ENCODE results near the gene PMAIP1. TPM values are rescaled to one million over a fixed set of nuclear protein-coding genes. Genes with fewer than 3 reads are reported as not detected.

The PMAIP1 gene
- total RNA-seq, 5 donors from 2014 or later (not counting 1 experiment from before 2014, with no cell fraction given), result 17.8 to 81.5 (median 20.4) TPM

DNA sequence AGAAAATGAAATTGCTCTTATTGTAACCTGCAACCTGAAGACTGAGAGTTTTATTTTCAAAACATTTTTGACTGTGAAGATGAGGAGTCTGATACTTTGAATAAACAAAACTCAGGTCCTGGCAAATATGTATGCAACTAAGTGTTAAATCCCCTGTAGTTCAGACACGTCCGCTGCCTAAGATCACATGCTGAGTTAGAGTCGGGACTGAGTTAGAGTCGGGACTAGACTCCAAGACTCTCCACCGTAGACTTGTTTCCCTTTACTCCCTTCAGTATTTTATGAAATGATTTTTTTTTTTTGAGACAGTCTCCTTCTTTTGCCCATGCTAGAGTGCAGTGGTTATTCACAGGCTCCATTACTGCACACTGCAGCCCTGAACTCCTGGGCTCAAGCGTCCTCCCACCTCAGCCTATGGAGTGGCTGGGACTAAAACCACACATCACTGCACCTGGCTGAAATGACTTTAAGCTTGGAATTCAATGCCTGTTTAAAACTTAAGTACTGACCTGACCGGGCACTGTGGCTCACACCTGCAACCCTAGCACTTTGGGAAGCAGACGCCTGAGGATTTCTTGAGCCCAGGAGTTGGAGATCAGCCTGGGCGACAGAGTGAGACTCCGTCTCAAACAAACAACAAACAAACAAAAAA lies 28.0 kb upstream of the PMAIP1 start:
- ATAC-seq (replicated peaks in 1 of 4) (no peak), DNase-seq (no peak)
- ChIA-PET CTCF (no interaction called here), POLR2A (no interaction called here)
- Mint-ChIP-seq H3K4me1 (peaks cover 0 to 5% (median 0%) of the 10 kb centered on the region in 3 donors), H3K27ac (no peak overlapping the region), H3K9me3 (no peaks in the 10 kb centered on the region), H3K27me3 (peaks cover 2 to 3% of the 10 kb centered on the region in 2 donors), H3K36me3 (no peaks in the 10 kb centered on the region), H3K4me3 (no peak overlapping the region)
- Histone ChIP-seq H3K27ac (ENCODE audit: low read length) (no peak overlapping the region), H3K36me3 (ENCODE audit: control insufficient read depth in 2 of 2, extremely low read depth in 1 of 2, insufficient read depth in 1 of 2, low read length in 1 of 2) (no peaks in the 10 kb centered on the region), H3K4me3 (ENCODE audit: control insufficient read depth in 1 of 2, extremely low read depth in 1 of 2, low read length in 1 of 2) (no peak overlapping the region), H3K9me3 (no peaks in the 10 kb centered on the region), H3K27me3 (replicated peaks in 1 of 2; ENCODE audit: control insufficient read depth in 2 of 2, extremely low read depth in 1 of 2, insufficient read depth in 2 of 2, low read length in 1 of 2) (no peaks in the 10 kb centered on the region), H3K4me1 (ENCODE audit: control insufficient read depth in 1 of 2, extremely low read depth in 1 of 2, insufficient read depth in 2 of 2, low read length in 2 of 2) (no peaks in the 10 kb centered on the region)
- 67% methylated on average over 2 of the region's 10 CpGs for WGBS (ENCODE audit: insufficient coverage)

DNA sequence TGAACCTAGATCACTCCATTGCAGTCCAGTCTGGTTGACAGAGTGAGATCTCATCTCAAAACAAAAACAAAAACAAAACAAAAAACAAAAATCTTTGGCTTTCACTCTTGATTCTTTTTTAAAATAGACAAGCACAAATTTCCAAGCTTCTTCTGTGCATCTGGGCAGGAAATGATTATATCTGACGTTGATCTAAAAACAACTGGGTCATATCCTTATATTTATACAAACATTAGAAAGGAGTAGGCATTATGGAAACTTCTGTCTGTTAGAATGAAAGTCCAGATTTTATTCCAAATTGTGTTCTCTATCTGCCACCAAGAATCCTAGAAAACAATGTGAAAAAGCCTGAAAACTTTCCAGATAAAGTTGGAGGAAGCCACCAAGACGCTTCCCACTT lies 26.2 kb upstream of the PMAIP1 start:
- H3K9me3 Mint-ChIP-seq, result no peaks in the 10 kb centered on the region
- H3K4me1 Mint-ChIP-seq, result peaks cover 0 to 7% (median 0%) of the 10 kb centered on the region in 3 donors
- DNase-seq, result no peak
- no peaks in the 10 kb centered on the region for H3K36me3 Mint-ChIP-seq
- no peak overlapping the region for H3K27ac ChIP-seq (ENCODE audit: low read length)
- H3K4me1 ChIP-seq (ENCODE audit: control insufficient read depth in 1 of 2, extremely low read depth in 1 of 2, insufficient read depth in 2 of 2, low read length in 2 of 2), result no peaks in the 10 kb centered on the region
- H3K36me3 ChIP-seq (ENCODE audit: control insufficient read depth in 2 of 2, extremely low read depth in 1 of 2, insufficient read depth in 1 of 2, low read length in 1 of 2), result no peaks in the 10 kb centered on the region
- no peaks in the 10 kb centered on the region for H3K9me3 ChIP-seq
- ChIA-PET POLR2A (no interaction called here), CTCF (interaction anchor here in 1 of 2 donors (0.5 kb wide), 1 partner anchor 43 kb away, joined by 4 read pairs; no protein-coding TSS in a partner anchor)
- H3K4me3 Mint-ChIP-seq, result no peak overlapping the region
- no peak overlapping the region for H3K27ac Mint-ChIP-seq
- no peak for ATAC-seq (replicated peaks in 1 of 4)
- no CpG with 5 or more reads among the region's 2 CpGs for WGBS (ENCODE audit: insufficient coverage)
- peaks cover 2 to 3% of the 10 kb centered on the region in 2 donors for H3K27me3 Mint-ChIP-seq
- no peak overlapping the region for H3K4me3 ChIP-seq (ENCODE audit: control insufficient read depth in 1 of 2, extremely low read depth in 1 of 2, low read length in 1 of 2)
- H3K27me3 ChIP-seq (replicated peaks in 1 of 2; ENCODE audit: control insufficient read depth in 2 of 2, extremely low read depth in 1 of 2, insufficient read depth in 2 of 2, low read length in 1 of 2), result no peaks in the 10 kb centered on the region

DNA sequence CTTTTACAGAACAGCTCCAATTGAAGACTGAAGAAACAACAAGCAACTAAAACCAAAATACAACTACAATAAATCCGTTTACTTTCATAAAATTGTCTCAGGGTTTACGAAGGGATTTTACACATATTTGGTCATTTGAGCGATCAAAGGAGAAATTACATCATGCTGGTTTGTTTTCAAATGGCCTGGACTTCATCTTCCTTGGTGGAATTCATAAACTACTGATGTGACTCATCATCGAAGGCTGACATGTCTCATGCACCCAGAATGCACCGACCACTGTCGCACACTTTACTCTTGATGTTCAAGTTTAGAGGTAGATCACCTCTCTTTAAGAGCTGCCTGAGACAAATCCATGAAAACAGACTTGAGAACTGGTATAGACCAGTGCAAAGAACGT lies 25.6 kb upstream of the PMAIP1 start:
- H3K36me3 Mint-ChIP-seq, result no peaks in the 10 kb centered on the region
- no peak overlapping the region for H3K4me3 ChIP-seq (ENCODE audit: control insufficient read depth in 1 of 2, extremely low read depth in 1 of 2, low read length in 1 of 2)
- H3K9me3 ChIP-seq, result no peaks in the 10 kb centered on the region
- H3K4me3 Mint-ChIP-seq, result no peak overlapping the region
- H3K4me1 ChIP-seq (ENCODE audit: control insufficient read depth in 1 of 2, extremely low read depth in 1 of 2, insufficient read depth in 2 of 2, low read length in 2 of 2), result no peaks in the 10 kb centered on the region
- peaks cover 2 to 3% of the 10 kb centered on the region in 2 donors for H3K27me3 Mint-ChIP-seq
- ATAC-seq (replicated peaks in 1 of 4) (no peak), DNase-seq (no peak)
- H3K27me3 ChIP-seq (replicated peaks in 1 of 2; ENCODE audit: control insufficient read depth in 2 of 2, extremely low read depth in 1 of 2, insufficient read depth in 2 of 2, low read length in 1 of 2), result no peaks in the 10 kb centered on the region
- no peak overlapping the region for H3K27ac Mint-ChIP-seq
- CTCF ChIA-PET, result interaction anchor here in 1 of 2 donors (1.4 kb wide), 1 partner anchor 26 kb away, joined by 3 read pairs; no protein-coding TSS in a partner anchor
- no peak overlapping the region for H3K27ac ChIP-seq (ENCODE audit: low read length)
- H3K9me3 Mint-ChIP-seq, result no peaks in the 10 kb centered on the region
- POLR2A ChIA-PET, result no interaction called here
- 84% methylated on average over 3 of the region's 7 CpGs for WGBS (ENCODE audit: insufficient coverage)
- peaks cover 0 to 7% (median 0%) of the 10 kb centered on the region in 3 donors for H3K4me1 Mint-ChIP-seq
- no peaks in the 10 kb centered on the region for H3K36me3 ChIP-seq (ENCODE audit: control insufficient read depth in 2 of 2, extremely low read depth in 1 of 2, insufficient read depth in 1 of 2, low read length in 1 of 2)

DNA sequence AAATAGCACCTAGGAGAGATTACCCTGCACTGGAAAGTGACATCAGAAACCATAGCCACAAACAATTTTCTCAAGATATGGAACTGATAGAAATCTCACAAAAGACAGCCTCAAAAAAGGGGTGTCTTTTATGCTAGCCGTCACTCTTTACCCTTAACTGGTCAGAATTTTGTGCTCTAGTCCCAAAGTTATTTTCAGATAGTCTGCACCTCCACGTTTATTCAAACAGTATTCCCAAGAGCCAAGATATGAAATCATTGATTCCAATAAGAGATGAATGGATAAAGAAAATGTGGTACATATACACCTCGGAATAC lies 23.5 kb upstream of the PMAIP1 start:
- DNase-seq, result no peak
- ChIA-PET CTCF (no interaction called here), POLR2A (no interaction called here)
- Mint-ChIP-seq H3K9me3 (no peaks in the 10 kb centered on the region), H3K27ac (no peak overlapping the region), H3K4me3 (no peak overlapping the region), H3K27me3 (peaks cover 2 to 3% of the 10 kb centered on the region in 2 donors), H3K36me3 (no peaks in the 10 kb centered on the region), H3K4me1 (peaks cover 0 to 7% (median 0%) of the 10 kb centered on the region in 3 donors)
- no peak for ATAC-seq (replicated peaks in 1 of 4)
- WGBS (ENCODE audit: insufficient coverage), result 67% methylated on average over 1 of the region's 3 CpGs
- no peaks in the 10 kb centered on the region for H3K36me3 ChIP-seq (ENCODE audit: control insufficient read depth in 2 of 2, extremely low read depth in 1 of 2, insufficient read depth in 1 of 2, low read length in 1 of 2)
- no peak overlapping the region for H3K27ac ChIP-seq (ENCODE audit: low read length)
- H3K4me1 ChIP-seq (ENCODE audit: control insufficient read depth in 1 of 2, extremely low read depth in 1 of 2, insufficient read depth in 2 of 2, low read length in 2 of 2), result no peaks in the 10 kb centered on the region
- H3K9me3 ChIP-seq, result no peaks in the 10 kb centered on the region
- H3K27me3 ChIP-seq (replicated peaks in 1 of 2; ENCODE audit: control insufficient read depth in 2 of 2, extremely low read depth in 1 of 2, insufficient read depth in 2 of 2, low read length in 1 of 2), result no peaks in the 10 kb centered on the region
- no peak overlapping the region for H3K4me3 ChIP-seq (ENCODE audit: control insufficient read depth in 1 of 2, extremely low read depth in 1 of 2, low read length in 1 of 2)

DNA sequence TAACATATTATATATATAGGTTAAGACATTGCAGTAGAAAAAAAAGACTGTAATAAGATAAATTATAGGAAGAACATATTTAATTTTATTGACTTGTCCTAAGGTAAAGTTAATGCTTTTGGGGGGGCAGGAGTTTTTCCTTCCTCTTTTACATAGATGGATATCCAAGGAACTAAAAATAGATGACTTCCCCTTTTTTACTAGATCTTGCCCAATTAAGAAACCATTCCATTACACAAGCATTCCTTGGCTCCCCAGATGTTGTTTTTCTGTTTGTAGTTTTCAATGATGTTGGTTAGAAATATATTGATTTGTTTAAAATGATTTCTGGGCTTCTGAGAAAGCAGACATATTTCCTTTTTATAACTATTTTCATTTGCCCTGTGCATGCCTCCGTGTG lies 22.4 kb upstream of the PMAIP1 start:
- CTCF ChIA-PET, result interaction anchor here in 1 of 2 donors (0.7 kb wide), 1 partner anchor 54 kb away, joined by 5 read pairs; no protein-coding TSS in a partner anchor
- Histone ChIP-seq H3K27ac (ENCODE audit: low read length) (no peak overlapping the region), H3K4me3 (ENCODE audit: control insufficient read depth in 1 of 2, extremely low read depth in 1 of 2, low read length in 1 of 2) (no peak overlapping the region), H3K4me1 (ENCODE audit: control insufficient read depth in 1 of 2, extremely low read depth in 1 of 2, insufficient read depth in 2 of 2, low read length in 2 of 2) (peaks cover 5 to 10% of the 10 kb centered on the region in 2 experiments), H3K27me3 (replicated peaks in 1 of 2; ENCODE audit: control insufficient read depth in 2 of 2, extremely low read depth in 1 of 2, insufficient read depth in 2 of 2, low read length in 1 of 2) (no peaks in the 10 kb centered on the region), H3K36me3 (ENCODE audit: control insufficient read depth in 2 of 2, extremely low read depth in 1 of 2, insufficient read depth in 1 of 2, low read length in 1 of 2) (no peaks in the 10 kb centered on the region), H3K9me3 (no peaks in the 10 kb centered on the region)
- DNase-seq (no peak), ATAC-seq (replicated peaks in 1 of 4) (no peak)
- no CpG with 5 or more reads among the region's 1 CpG for WGBS (ENCODE audit: insufficient coverage)
- Mint-ChIP-seq H3K36me3 (no peaks in the 10 kb centered on the region), H3K27me3 (peaks cover 2 to 3% of the 10 kb centered on the region in 2 donors), H3K9me3 (no peaks in the 10 kb centered on the region), H3K4me3 (no peak overlapping the region), H3K27ac (no peak overlapping the region), H3K4me1 (peaks cover 9 to 17% (median 11%) of the 10 kb centered on the region in 3 donors)
- POLR2A ChIA-PET, result no interaction called here

DNA sequence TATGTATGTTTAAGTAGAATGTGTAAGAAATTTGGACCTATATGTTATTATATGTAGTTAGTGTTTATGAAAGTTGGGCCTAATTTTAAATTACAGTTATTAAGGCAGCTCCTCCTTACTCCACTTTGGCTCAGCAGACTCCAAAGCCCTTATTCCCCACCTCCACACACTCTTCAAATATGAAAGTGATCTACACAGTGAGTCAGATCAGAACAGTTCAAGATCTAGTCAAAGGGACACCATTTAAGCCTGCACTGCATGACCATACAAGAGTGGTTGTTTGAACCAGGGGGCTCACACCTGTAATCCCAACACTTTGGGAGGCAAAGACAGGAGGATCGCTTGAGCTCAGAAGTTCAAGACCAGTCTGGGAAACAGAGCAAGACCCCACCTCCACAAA lies 21.2 kb upstream of the PMAIP1 start:
- Mint-ChIP-seq H3K27me3 (peaks cover 0 to 3% of the 10 kb centered on the region in 2 donors), H3K4me3 (no peak overlapping the region), H3K27ac (no peak overlapping the region), H3K36me3 (no peaks in the 10 kb centered on the region), H3K4me1 (peaks cover 12 to 28% (median 13%) of the 10 kb centered on the region in 3 donors), H3K9me3 (no peaks in the 10 kb centered on the region)
- H3K9me3 ChIP-seq, result no peaks in the 10 kb centered on the region
- WGBS (ENCODE audit: insufficient coverage), result no CpG with 5 or more reads among the region's 1 CpG
- DNase-seq (no peak), ATAC-seq (replicated peaks in 1 of 4) (no peak)
- ChIA-PET CTCF (interaction anchor here in 1 of 2 donors (0.6 kb wide), 1 partner anchor 820 kb away, joined by 3 read pairs; no protein-coding TSS in a partner anchor), POLR2A (interaction anchor here in 1 of 2 donors (0.6 kb wide), 1 partner anchor 19 kb away, joined by 3 read pairs; no protein-coding TSS in a partner anchor)
- H3K27ac ChIP-seq (ENCODE audit: low read length), result no peak overlapping the region
- H3K4me1 ChIP-seq (ENCODE audit: control insufficient read depth in 1 of 2, extremely low read depth in 1 of 2, insufficient read depth in 2 of 2, low read length in 2 of 2), result peaks cover 5 to 11% of the 10 kb centered on the region in 2 experiments
- H3K4me3 ChIP-seq (ENCODE audit: control insufficient read depth in 1 of 2, extremely low read depth in 1 of 2, low read length in 1 of 2), result no peak overlapping the region
- H3K27me3 ChIP-seq (replicated peaks in 1 of 2; ENCODE audit: control insufficient read depth in 2 of 2, extremely low read depth in 1 of 2, insufficient read depth in 2 of 2, low read length in 1 of 2), result no peaks in the 10 kb centered on the region
- no peaks in the 10 kb centered on the region for H3K36me3 ChIP-seq (ENCODE audit: control insufficient read depth in 2 of 2, extremely low read depth in 1 of 2, insufficient read depth in 1 of 2, low read length in 1 of 2)
